Muscle layer of duodenum (tissue), 2 donors: Measurements from ENCODE around the gene GRWD1.

Experiments
- H3K27ac ChIP-seq: one replicate; pipeline ENCODE4 v1.7.0; 2013; ENCODE audit warnings: mild to moderate bottlenecking, low read length
- H3K27me3 ChIP-seq: one replicate; pipeline ENCODE4 v1.7.0; 2013; ENCODE audit warnings: low read depth, mild to moderate bottlenecking, control low read depth, low read length
- H3K36me3 ChIP-seq, 2 donors: one replicate each; pipeline ENCODE4 v1.7.0; 2013; ENCODE audit warnings: low read length in 2 of 2, control low read depth in 1 of 2, mild to moderate bottlenecking in 1 of 2; ENCODE audit not compliant: insufficient read depth in 2 of 2, control insufficient read depth in 1 of 2
- H3K4me1 ChIP-seq, 2 donors: one replicate each; pipeline ENCODE4 v1.7.0; 2013; ENCODE audit warnings: low read length in 2 of 2, mild to moderate bottlenecking in 2 of 2, control low read depth in 1 of 2, moderate library complexity in 1 of 2; ENCODE audit not compliant: insufficient read depth in 2 of 2, control insufficient read depth in 1 of 2
- H3K4me3 ChIP-seq, 2 donors: one replicate each; pipeline ENCODE4 v1.7.0; 2013; ENCODE audit warnings: low read length in 2 of 2, low read depth in 1 of 2, mild to moderate bottlenecking in 1 of 2
- H3K9me3 ChIP-seq, 2 donors: one replicate each; pipeline ENCODE4 v1.7.0; 2013; ENCODE audit warnings: low read length in 2 of 2, control low read depth in 1 of 2, mild to moderate bottlenecking in 1 of 2; ENCODE audit not compliant: control insufficient read depth in 1 of 2
- donor health status: healthy.

GRWD1 gene

GRCh38 chr19:48492925-48493717, 47.3 kb downstream of the GRWD1 start:
- Histone ChIP-seq H3K4me3 (no peak overlapping the region), H3K9me3 (no peaks in the 10 kb centered on the region), H3K27me3 (peaks cover 8% of the 10 kb centered on the region), H3K27ac (no peak overlapping the region), H3K4me1 (peaks cover 3 to 27% of the 10 kb centered on the region in 2 donors), H3K36me3 (no peaks in the 10 kb centered on the region)

GRCh38 chr19:48493718-48494401, 48.1 kb downstream of the GRWD1 start:
- Histone ChIP-seq H3K9me3 (no peaks in the 10 kb centered on the region), H3K27ac (no peak overlapping the region), H3K27me3 (peaks cover 12% of the 10 kb centered on the region), H3K4me1 (peaks cover 3 to 34% of the 10 kb centered on the region in 2 donors), H3K4me3 (peak overlapping the region; percentile 46 to 50), H3K36me3 (no peaks in the 10 kb centered on the region)

DNA sequence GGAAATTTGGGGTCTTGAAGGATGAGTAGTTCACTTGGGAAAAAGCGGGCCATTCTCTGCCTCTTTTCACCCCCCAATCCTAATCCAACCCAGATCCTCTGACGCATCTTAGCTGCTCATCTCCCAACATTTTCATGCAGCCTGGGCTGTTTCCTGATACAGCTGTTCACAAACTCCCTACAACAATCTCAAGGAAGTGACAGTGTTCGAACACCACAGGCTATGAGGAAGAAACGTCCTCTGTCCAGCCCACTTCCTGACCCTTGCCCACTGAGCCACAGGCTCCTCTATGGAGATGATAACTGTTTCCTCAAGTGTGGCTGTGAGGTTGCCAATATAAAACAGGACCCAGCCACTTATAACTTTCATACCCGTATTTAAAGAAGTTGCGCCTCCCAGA, 49.6 kb downstream of the GRWD1 start:
- no peaks in the 10 kb centered on the region for H3K9me3 ChIP-seq
- peaks cover 3 to 40% of the 10 kb centered on the region in 2 donors for H3K4me1 ChIP-seq
- no peak overlapping the region for H3K27ac ChIP-seq
- H3K4me3 ChIP-seq = no peak overlapping the region
- H3K27me3 ChIP-seq = peaks cover 12% of the 10 kb centered on the region
- H3K36me3 ChIP-seq = no peaks in the 10 kb centered on the region

GRCh38 chr19:48496959-48497727, 51.4 kb downstream of the GRWD1 start:
- H3K27me3 ChIP-seq = peaks cover 7% of the 10 kb centered on the region
- no peaks in the 10 kb centered on the region for H3K9me3 ChIP-seq
- H3K4me3 ChIP-seq = peak overlapping the region in 1 of 2 donors; percentile 42
- no peaks in the 10 kb centered on the region for H3K36me3 ChIP-seq
- peaks cover 3 to 39% of the 10 kb centered on the region in 2 donors for H3K4me1 ChIP-seq
- H3K27ac ChIP-seq = no peak overlapping the region

DNA sequence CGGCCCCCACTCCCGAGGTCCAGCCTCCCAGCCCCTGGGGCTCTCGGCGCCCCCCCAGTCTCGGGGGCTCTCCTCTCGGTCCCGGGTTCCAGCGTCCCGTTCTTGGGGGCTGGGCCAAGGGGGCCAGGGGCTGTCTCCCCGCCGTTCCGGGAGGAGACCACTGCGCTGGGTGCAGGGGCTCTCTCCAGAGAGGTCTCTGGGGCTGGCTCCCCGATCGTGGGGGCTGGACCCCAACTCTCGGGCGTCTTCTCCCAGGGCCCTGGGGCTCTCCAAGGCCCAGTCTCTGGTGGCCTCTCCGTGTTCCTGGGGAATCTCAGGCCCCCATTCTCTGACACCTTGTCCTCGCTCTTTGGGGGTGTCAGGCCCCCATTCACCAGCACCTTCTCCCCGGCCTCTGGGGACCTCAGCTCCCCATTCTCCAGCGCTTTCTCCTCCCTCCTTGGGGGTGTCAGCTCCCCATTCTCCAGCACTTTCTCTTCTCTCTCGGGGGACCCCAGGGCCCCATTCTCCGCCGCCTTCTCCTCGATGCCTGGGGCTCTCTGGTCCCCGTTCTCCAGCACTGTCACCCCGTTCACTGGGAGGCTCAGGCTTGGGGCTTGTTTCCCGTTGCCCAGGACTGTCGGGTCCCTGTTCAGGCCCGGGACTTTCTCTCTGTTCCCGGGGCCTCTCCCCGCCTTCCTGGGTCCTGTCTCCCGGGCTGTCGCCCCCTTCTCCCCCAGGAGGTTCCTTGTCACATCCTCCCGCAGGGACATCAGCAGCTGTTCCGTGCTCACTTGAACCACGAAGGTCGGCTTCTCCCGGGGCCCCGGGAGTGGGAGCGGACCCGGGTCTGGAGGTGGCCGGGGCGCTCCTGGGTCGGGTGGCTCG, 52.2 kb downstream of the GRWD1 start:
- H3K4me3 ChIP-seq = peak overlapping the region in 1 of 2 donors; percentile 42

DNA sequence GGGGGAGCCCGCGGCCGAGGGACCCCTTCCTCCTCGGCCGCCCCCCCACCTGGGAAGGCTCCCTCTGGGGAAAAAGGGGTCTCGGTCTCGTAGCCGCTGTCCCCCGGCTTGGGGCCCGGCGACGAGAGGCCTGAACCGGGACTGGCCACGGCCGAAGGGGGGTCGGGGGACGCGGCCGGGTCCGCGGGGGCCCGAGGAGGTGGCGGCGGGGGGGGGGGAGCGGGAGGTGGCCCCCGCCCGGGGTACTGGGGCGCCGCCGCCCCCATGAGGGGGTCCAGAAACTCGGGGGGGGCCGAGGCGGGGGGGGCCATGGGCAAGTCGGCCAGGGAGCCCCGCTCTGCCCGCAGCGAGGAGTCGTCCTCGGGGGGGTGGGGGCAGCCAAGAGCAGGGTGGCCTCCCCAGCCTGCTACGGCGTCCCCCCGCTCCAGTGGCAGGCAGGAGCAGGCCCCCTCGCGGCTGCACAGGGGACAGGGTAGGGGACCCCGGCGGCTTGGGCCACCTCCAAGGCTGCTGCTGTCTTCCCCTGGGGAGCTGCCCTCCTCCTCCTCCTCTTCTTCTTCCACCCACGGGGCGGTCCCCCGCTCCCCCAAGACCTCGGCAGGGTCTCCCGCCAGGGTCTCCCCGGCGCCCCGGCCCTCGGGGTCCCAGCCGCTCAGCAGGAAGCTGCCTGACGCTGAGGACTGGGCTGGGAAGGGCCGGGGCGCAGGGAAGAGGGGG, 53.0 kb downstream of the GRWD1 start:
- Histone ChIP-seq H3K27me3 (peaks cover 7% of the 10 kb centered on the region), H3K36me3 (no peaks in the 10 kb centered on the region), H3K9me3 (no peaks in the 10 kb centered on the region), H3K4me1 (peaks cover 3 to 45% of the 10 kb centered on the region in 2 donors), H3K4me3 (peak overlapping the region in 1 of 2 donors; percentile 47), H3K27ac (no peak overlapping the region)

More for the DNA sequence above, 52.2 kb downstream of the GRWD1 start:
- peaks cover 3 to 45% of the 10 kb centered on the region in 2 donors for H3K4me1 ChIP-seq
- no peaks in the 10 kb centered on the region for H3K36me3 ChIP-seq
- H3K9me3 ChIP-seq = no peaks in the 10 kb centered on the region
- H3K27me3 ChIP-seq = peaks cover 7% of the 10 kb centered on the region
- H3K27ac ChIP-seq = no peak overlapping the region

- Histone ChIP-seq H3K27ac (no peak overlapping the region), H3K4me1 (peaks cover 2 to 39% of the 10 kb centered on the region in 2 donors), H3K9me3 (no peaks in the 10 kb centered on the region), H3K4me3 (peak overlapping the region in 1 of 2 donors; percentile 47), H3K27me3 (peaks cover 7% of the 10 kb centered on the region), H3K36me3 (no peaks in the 10 kb centered on the region)
Measured at GRCh38 chr19:48499316-48500090, 53.7 kb downstream of the GRWD1 start.

DNA sequence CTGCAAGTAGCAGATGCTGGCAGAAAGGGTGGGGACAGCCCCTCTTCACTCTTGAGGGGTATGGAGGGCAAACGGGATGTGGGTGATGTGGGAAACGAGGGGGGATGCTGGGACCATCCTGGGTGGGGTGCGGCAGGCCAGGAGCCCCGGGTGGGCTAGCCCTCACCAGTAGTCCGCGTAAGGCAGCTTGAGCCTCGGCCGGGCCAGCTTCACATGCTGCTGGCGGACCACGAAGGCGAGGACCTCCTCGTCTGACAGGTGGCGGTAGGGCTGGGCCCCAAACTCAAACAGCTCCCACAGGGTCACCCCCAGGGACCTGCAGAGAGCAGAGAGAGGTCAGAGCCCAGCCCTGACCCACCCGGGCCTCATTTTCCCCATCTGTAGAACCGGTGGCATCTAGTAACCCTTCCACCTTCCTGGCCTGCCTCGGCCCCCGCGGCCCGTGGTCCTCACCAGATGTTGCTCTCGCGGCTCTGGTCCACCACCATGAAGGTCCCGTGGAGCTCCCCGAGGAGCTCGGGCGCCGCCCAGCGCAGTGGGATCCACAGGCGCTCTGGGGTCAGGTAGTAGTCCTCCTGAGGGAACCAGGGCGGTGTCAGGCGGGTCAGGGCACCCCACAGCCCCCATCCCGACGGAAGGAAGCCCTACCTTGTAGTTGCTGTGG, 55.2 kb downstream of the GRWD1 start:
- Histone ChIP-seq H3K9me3 (no peaks in the 10 kb centered on the region), H3K4me1 (peaks cover 0 to 37% of the 10 kb centered on the region in 2 donors), H3K4me3 (no peak overlapping the region), H3K27me3 (peaks cover 7% of the 10 kb centered on the region), H3K27ac (no peak overlapping the region), H3K36me3 (no peaks in the 10 kb centered on the region)

- Histone ChIP-seq H3K9me3 (no peaks in the 10 kb centered on the region), H3K27me3 (peaks cover 7% of the 10 kb centered on the region), H3K4me1 (peaks cover 0 to 37% of the 10 kb centered on the region in 2 donors), H3K27ac (no peak overlapping the region), H3K4me3 (no peak overlapping the region), H3K36me3 (no peaks in the 10 kb centered on the region)
Measured at GRCh38 chr19:48501494-48502349, 55.9 kb downstream of the GRWD1 start.
